AG09319 (cell line): ENCODE results near the gene EFNA4.

Experiments
- DNase-seq: peaks from one replicate; pipeline ENCODE4 v3.0.0-alpha.2; 2010; ENCODE audit warnings: low read depth; ENCODE audit errors: extremely low read depth
- CTCF ChIP-seq: IDR thresholded peaks from 2 replicates; pipeline ENCODE4 v1.5.1; 2011; ENCODE audit warnings: low read depth, mild to moderate bottlenecking, inconsistent platforms, low read length, moderate library complexity

EFNA4 gene

GRCh38 chr1:155048449-155049334 lies 14.8 kb upstream of the EFNA4 start:
- no peak for TF ChIP-seq CTCF
- no peak for DNase-seq

DNA sequence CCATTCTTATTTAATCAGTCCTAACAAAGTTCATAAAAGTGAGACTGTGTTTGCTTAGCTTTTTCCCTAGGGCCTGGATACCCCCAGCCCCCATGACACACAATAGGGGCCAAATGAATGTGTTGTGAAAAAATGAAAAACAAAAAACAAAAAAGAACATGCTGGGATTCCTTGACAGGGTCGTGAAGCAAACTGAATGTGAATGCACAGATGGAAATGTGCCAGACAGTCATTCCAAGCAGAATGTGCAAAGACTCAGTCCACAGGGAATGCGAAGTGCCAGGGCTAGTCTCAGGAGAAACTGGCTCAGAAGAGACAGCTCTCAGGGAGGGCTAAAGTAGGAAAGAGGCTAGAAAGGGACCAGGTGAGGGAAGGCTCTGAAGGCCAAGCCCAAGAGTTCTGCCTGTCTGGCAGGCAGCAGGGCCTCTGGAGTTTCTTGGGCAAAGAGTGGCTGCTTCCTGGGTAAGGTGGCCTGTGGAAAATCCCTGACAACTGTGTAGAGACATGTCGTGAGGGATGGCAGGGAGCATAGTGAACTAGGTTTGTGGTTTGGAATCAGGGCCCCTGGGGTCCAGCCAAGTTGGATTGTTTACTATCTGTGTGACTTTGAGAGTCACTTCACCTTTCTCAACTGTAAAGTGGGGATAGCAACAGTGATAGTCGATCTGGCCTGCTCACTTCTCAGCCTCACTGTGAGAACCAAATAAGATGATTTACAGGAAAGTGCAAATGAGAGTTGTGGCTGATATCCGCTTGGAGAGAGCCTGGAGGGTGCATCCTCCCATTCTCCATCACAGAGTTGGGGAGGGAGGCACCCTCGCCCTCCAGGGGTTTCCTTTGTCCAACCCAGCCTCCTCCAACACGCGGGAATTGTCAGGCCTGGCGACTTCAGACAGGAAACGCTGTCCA lies 13.6 kb upstream of the EFNA4 start:
- no peak for TF ChIP-seq CTCF
- no peak for DNase-seq

- DNase-seq: peak; percentile 19
- peak; percentile 89 for TF ChIP-seq CTCF
Measured at GRCh38 chr1:155050560-155051341, 12.8 kb upstream of the EFNA4 start, which contains the start of gene ADAM15. ADAM15 (plus strand) TSS chr1:155051316; CDS start chr1:155051387, 71 bp downstream.

DNA sequence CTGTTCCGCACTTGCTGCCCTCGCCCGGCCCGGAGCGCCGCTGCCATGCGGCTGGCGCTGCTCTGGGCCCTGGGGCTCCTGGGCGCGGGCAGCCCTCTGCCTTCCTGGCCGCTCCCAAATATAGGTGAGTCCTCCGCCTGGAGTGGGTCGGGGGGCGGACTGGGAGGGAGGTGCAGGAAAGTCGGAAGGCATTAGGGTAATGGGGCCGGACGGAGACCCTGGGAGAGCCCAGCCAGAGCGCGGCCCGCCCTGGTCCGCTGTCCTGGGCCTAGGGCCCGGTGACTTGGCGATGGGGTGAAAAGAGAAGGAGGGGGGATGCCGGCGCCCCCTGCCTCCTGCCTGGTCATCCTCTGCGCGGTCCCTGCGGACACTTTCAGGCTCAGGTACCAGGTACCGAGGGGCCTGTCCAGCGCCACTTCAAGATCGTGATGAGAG lies 12.2 kb upstream of the EFNA4 start:
- TF ChIP-seq CTCF: no peak
- DNase-seq: no peak

GRCh38 chr1:155051777-155052398 lies 11.7 kb upstream of the EFNA4 start:
- no peak for TF ChIP-seq CTCF
- no peak for DNase-seq

DNA sequence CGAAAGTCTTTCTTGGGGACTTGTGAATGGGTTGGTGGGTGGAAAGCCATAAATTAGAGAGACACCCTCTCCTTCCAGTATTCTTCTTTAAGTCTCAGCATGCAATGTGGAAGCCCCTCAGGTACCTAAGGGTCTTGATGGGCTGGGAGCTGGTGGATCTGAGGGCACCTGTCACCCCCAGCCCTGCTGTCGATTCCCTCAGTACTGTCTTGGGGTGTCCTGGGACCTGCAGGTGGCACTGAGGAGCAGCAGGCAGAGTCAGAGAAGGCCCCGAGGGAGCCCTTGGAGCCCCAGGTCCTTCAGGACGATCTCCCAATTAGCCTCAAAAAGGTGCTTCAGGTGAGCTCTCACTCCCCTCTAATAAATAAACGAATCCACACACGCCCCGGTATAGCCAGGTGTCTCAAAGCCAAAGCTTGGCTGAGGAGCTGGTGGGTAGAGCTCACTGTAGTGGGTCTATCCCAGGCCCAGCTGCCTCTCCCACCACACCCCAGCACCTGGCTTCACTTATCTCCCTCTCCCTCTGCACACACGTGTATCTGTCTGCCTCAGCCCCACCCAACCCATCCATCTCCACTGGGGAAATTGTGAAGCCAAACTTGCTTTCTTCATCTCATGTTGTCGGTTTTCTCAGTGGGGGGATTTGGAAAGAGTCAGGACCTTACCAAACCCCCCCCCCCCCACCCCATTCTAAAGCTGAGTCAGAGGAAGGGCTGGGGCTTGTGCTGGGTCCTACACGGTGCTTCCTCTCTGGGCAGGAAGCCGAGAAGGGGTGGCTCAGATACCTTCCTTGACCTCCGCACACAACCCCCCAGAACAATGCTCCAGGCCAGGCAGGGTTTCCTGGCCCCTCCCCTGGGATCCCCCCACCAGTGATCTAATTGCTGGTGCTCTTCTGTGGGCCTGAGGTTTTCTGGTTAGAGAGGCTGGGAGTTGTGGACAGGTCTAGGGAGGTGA lies 10.8 kb upstream of the EFNA4 start:
- no peak for DNase-seq
- TF ChIP-seq CTCF: peak; percentile 35
